ENCODE data around the gene C6orf118. TPM values are rescaled to one million over a fixed set of nuclear protein-coding genes. Genes with fewer than 3 reads are reported as not detected.

C6orf118 gene
- polyA plus RNA-seq, 3 donors = not detected

GRCh38 chr6:165260462-165260861, 48.9 kb downstream of the C6orf118 start:
- Histone ChIP-seq H2AFZ (ENCODE audit: insufficient read depth, low read depth, low read length, poor library complexity, severe bottlenecking) (no peak overlapping the region), H3K4me2 (replicated peaks; ENCODE audit: extremely low read depth, low read length, poor library complexity, severe bottlenecking) (no peak overlapping the region), H4K20me1 (ENCODE audit: insufficient read depth, low read length) (no peaks in the 10 kb centered on the region), H3K27ac (ENCODE audit: low read depth in 1 of 2, low read length in 2 of 2) (no peak overlapping the region), H3K9me3 (replicated peaks in 1 of 2; ENCODE audit: control insufficient read depth in 1 of 2, insufficient read depth in 1 of 2, low read length in 2 of 2) (peaks cover 9 to 44% of the 10 kb centered on the region in 2 donors), H3K4me3 (replicated peaks in 1 of 3; ENCODE audit: low read depth in 2 of 3, low read length in 3 of 3) (no peak overlapping the region), H3K9ac (ENCODE audit: insufficient read depth, low read length, poor library complexity, severe bottlenecking) (no peak overlapping the region), H3K79me2 (ENCODE audit: insufficient read depth, low read length) (no peaks in the 10 kb centered on the region), H3K27me3 (ENCODE audit: control insufficient read depth in 2 of 2, insufficient read depth in 2 of 2, low read length in 2 of 2) (no peaks in the 10 kb centered on the region), H3K4me1 (ENCODE audit: control insufficient read depth in 1 of 2, insufficient read depth in 2 of 2, low read length in 2 of 2) (no peaks in the 10 kb centered on the region), H3K36me3 (replicated peaks in 1 of 2; ENCODE audit: control insufficient read depth in 1 of 2, insufficient read depth in 2 of 2, low read length in 2 of 2) (no peaks in the 10 kb centered on the region)
- peaks cover 0 to 3% (median 0%) of the 10 kb centered on the region in 3 donors for H3K27me3 Mint-ChIP-seq (ENCODE audit: low read depth in 3 of 3)
- no peak for DNase-seq
- H3K4me1 Mint-ChIP-seq = no peaks in the 10 kb centered on the region
- TF ChIP-seq, protein P1, sequence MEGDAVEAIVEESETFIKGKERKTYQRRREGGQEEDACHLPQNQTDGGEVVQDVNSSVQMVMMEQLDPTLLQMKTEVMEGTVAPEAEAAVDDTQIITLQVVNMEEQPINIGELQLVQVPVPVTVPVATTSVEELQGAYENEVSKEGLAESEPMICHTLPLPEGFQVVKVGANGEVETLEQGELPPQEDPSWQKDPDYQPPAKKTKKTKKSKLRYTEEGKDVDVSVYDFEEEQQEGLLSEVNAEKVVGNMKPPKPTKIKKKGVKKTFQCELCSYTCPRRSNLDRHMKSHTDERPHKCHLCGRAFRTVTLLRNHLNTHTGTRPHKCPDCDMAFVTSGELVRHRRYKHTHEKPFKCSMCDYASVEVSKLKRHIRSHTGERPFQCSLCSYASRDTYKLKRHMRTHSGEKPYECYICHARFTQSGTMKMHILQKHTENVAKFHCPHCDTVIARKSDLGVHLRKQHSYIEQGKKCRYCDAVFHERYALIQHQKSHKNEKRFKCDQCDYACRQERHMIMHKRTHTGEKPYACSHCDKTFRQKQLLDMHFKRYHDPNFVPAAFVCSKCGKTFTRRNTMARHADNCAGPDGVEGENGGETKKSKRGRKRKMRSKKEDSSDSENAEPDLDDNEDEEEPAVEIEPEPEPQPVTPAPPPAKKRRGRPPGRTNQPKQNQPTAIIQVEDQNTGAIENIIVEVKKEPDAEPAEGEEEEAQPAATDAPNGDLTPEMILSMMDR (IDR thresholded peaks at IDR 0.05) = no peak
- intact Hi-C loops (cut with micrococcal nuclease) = no loop called here
- H3K36me3 Mint-ChIP-seq = no peaks in the 10 kb centered on the region
- no peak overlapping the region for H3K4me3 Mint-ChIP-seq
- H3K27ac Mint-ChIP-seq = no peak overlapping the region
- peaks cover 8 to 33% (median 17%) of the 10 kb centered on the region in 7 donors for H3K9me3 Mint-ChIP-seq
- no CpG with 5 or more reads among the region's 2 CpGs for WGBS (ENCODE audit: insufficient coverage)

GRCh38 chr6:165249808-165250207, 59.6 kb downstream of the C6orf118 start:
- H3K27me3 ChIP-seq (ENCODE audit: control insufficient read depth in 2 of 2, insufficient read depth in 2 of 2, low read length in 2 of 2) = no peaks in the 10 kb centered on the region
- no peaks in the 10 kb centered on the region for H4K20me1 ChIP-seq (ENCODE audit: insufficient read depth, low read length)
- Mint-ChIP-seq H3K4me1 (no peaks in the 10 kb centered on the region), H3K27me3 (ENCODE audit: low read depth in 3 of 3) (no peaks in the 10 kb centered on the region), H3K4me3 (no peak overlapping the region), H3K9me3 (peaks cover 1 to 19% (median 5%) of the 10 kb centered on the region in 7 donors), H3K27ac (no peak overlapping the region), H3K36me3 (no peaks in the 10 kb centered on the region)
- H3K9ac ChIP-seq (ENCODE audit: insufficient read depth, low read length, poor library complexity, severe bottlenecking) = no peak overlapping the region
- H3K9me3 ChIP-seq (replicated peaks in 1 of 2; ENCODE audit: control insufficient read depth in 1 of 2, insufficient read depth in 1 of 2, low read length in 2 of 2) = peaks cover 3 to 22% of the 10 kb centered on the region in 2 donors
- H3K36me3 ChIP-seq (replicated peaks in 1 of 2; ENCODE audit: control insufficient read depth in 1 of 2, insufficient read depth in 2 of 2, low read length in 2 of 2) = no peaks in the 10 kb centered on the region
- DNase-seq = no peak
- H2AFZ ChIP-seq (ENCODE audit: insufficient read depth, low read depth, low read length, poor library complexity, severe bottlenecking) = no peak overlapping the region
- intact Hi-C loops (cut with micrococcal nuclease) = no loop called here
- no peak overlapping the region for H3K4me3 ChIP-seq (replicated peaks in 1 of 3; ENCODE audit: low read depth in 2 of 3, low read length in 3 of 3)
- H3K27ac ChIP-seq (ENCODE audit: low read depth in 1 of 2, low read length in 2 of 2) = no peak overlapping the region
- no peaks in the 10 kb centered on the region for H3K4me1 ChIP-seq (ENCODE audit: control insufficient read depth in 1 of 2, insufficient read depth in 2 of 2, low read length in 2 of 2)
- H3K4me2 ChIP-seq (replicated peaks; ENCODE audit: extremely low read depth, low read length, poor library complexity, severe bottlenecking) = no peak overlapping the region
- TF ChIP-seq, protein P1 (IDR thresholded peaks at IDR 0.05) = no peak
- WGBS (ENCODE audit: insufficient coverage) = 83% methylated on average over 2 of the region's 3 CpGs
- no peaks in the 10 kb centered on the region for H3K79me2 ChIP-seq (ENCODE audit: insufficient read depth, low read length)
